CD14-positive monocyte (primary cell): ENCODE measurements around the gene KLHDC9. TPM values are rescaled to one million over a fixed set of nuclear protein-coding genes. Genes with fewer than 3 reads are reported as not detected.

Source experiments
- DNase-seq, 3 donors: peaks; one replicate each; pipeline ENCODE4 v3.0.0-alpha.2; 2011 to 2022
- H2AFZ ChIP-seq: 2 replicates; pipeline ENCODE4 v1.6.0; 2012; ENCODE audit warnings: mild to moderate bottlenecking, low read depth, low read length, inconsistent platforms; ENCODE audit not compliant: insufficient read depth, poor library complexity, severe bottlenecking
- H3K27ac ChIP-seq, 2 donors: 1 replicate in 1 of 2; 2 replicates in 1 of 2; pipeline ENCODE4 v1.5.1; 2012 to 2013; ENCODE audit warnings: low read length in 2 of 2, control low read depth in 1 of 2, inconsistent platforms in 1 of 2, low read depth in 1 of 2, mild to moderate bottlenecking in 1 of 2
- H3K27me3 ChIP-seq, 2 donors: one replicate each; pipeline versions ENCODE4 v1.6.0 to v1.6.1; 2011 to 2013; ENCODE audit warnings: low read length in 2 of 2; ENCODE audit not compliant: control insufficient read depth in 2 of 2, insufficient read depth in 2 of 2
- H3K36me3 ChIP-seq, 2 donors: replicated peaks in 1 of 2; 1 replicate in 1 of 2; 2 replicates in 1 of 2; pipeline versions ENCODE4 v1.5.1 to v1.6.1; 2012 to 2013; ENCODE audit warnings: low read length in 2 of 2, control low read depth in 1 of 2, inconsistent platforms in 1 of 2, mild to moderate bottlenecking in 1 of 2; ENCODE audit not compliant: insufficient read depth in 2 of 2, control insufficient read depth in 1 of 2
- H3K4me1 ChIP-seq, 2 donors: 1 replicate in 1 of 2; 2 replicates in 1 of 2; pipeline versions ENCODE4 v1.5.1 to v1.6.1; 2012 to 2013; ENCODE audit warnings: low read length in 2 of 2, control low read depth in 1 of 2, inconsistent platforms in 1 of 2, mild to moderate bottlenecking in 1 of 2, moderate library complexity in 1 of 2; ENCODE audit not compliant: insufficient read depth in 2 of 2, control insufficient read depth in 1 of 2
- H3K4me2 ChIP-seq: replicated peaks from 2 replicates; pipeline ENCODE3; 2012; ENCODE audit warnings: low read length, moderate library complexity, mild to moderate bottlenecking; ENCODE audit not compliant: poor library complexity, severe bottlenecking; ENCODE audit errors: extremely low read depth
- H3K4me3 ChIP-seq, 3 experiments: fragments of 200-600 bp in 1 of 3; sonication (generic) in 1 of 3; replicated peaks in 1 of 3; 1 replicate in 2 of 3; 2 replicates in 1 of 3; pipeline ENCODE4 v1.5.1; 2011 to 2013; ENCODE audit warnings: low read length in 3 of 3, mild to moderate bottlenecking in 3 of 3, control low read depth in 2 of 3, low read depth in 2 of 3, inconsistent platforms in 1 of 3, moderate library complexity in 1 of 3
- H3K79me2 ChIP-seq: 2 replicates; pipeline ENCODE4 v1.6.0; 2012; ENCODE audit warnings: mild to moderate bottlenecking, control low read depth, inconsistent platforms, low read length, moderate library complexity; ENCODE audit not compliant: insufficient read depth
- H3K9ac ChIP-seq: 2 replicates; pipeline ENCODE4 v1.6.0; 2017; ENCODE audit warnings: low read length, mild to moderate bottlenecking; ENCODE audit not compliant: insufficient read depth, poor library complexity, severe bottlenecking
- H3K9me3 ChIP-seq, 2 donors: replicated peaks in 1 of 2; 1 replicate in 1 of 2; 2 replicates in 1 of 2; pipeline versions ENCODE4 v1.5.1 to v1.6.1; 2012 to 2013; ENCODE audit warnings: low read length in 2 of 2, control low read depth in 1 of 2; ENCODE audit not compliant: control insufficient read depth in 1 of 2, insufficient read depth in 1 of 2
- H4K20me1 ChIP-seq: 2 replicates; pipeline ENCODE4 v1.6.0; 2012; ENCODE audit warnings: mild to moderate bottlenecking, low read length, control low read depth, moderate library complexity; ENCODE audit not compliant: insufficient read depth
- H3K27ac Mint-ChIP-seq, 7 donors: one replicate each; pipeline ENCODE4 v1.8.0; 2020; ENCODE audit warnings: mild to moderate bottlenecking in 7 of 7, mixed read lengths in 7 of 7, moderate library complexity in 6 of 7, inconsistent platforms in 2 of 7
- H3K27me3 Mint-ChIP-seq, 3 donors: one replicate each; pipeline ENCODE4 v1.8.0; 2021 to 2022; ENCODE audit warnings: low read depth in 3 of 3, mild to moderate bottlenecking in 3 of 3, mixed read lengths in 3 of 3, moderate library complexity in 3 of 3, inconsistent platforms in 1 of 3
- H3K36me3 Mint-ChIP-seq, 2 donors: one replicate each; pipeline ENCODE4 v1.8.0; 2020; ENCODE audit warnings: mixed read lengths in 2 of 2, inconsistent platforms in 1 of 2, mild to moderate bottlenecking in 1 of 2
- H3K4me1 Mint-ChIP-seq: one replicate; pipeline ENCODE4 v1.8.0; 2020; ENCODE audit warnings: mild to moderate bottlenecking, mixed read lengths
- H3K4me3 Mint-ChIP-seq, 2 donors: one replicate each; pipeline ENCODE4 v1.8.0; 2020; ENCODE audit warnings: mild to moderate bottlenecking in 2 of 2, mixed read lengths in 2 of 2, moderate library complexity in 1 of 2
- H3K9me3 Mint-ChIP-seq, 7 donors: one replicate each; pipeline ENCODE4 v1.8.0; 2020 to 2022; ENCODE audit warnings: mixed read lengths in 7 of 7, mild to moderate bottlenecking in 6 of 7, moderate library complexity in 6 of 7, inconsistent platforms in 2 of 7
- CTCF ChIP-seq: fragments of 200-600 bp; IDR thresholded peaks from one replicate; pipeline ENCODE4 v1.8.0; 2022; ENCODE audit warnings: antibody characterized with exemption, mild to moderate bottlenecking
- WGBS: methylation state at CpG from one replicate; pipeline ENCODE4 v1.1.5; 2013; ENCODE audit warnings: missing lambda C conversion rate; ENCODE audit not compliant: insufficient coverage; 5-methylcytosine and 5-hydroxymethylcytosine counted together
- intact Hi-C, 2 donors: fragments of 100-400 bp; cut with micrococcal nuclease; formaldehyde crosslinking; loops; one replicate each; pipeline versions ENCODE4 v1.15.0 to v1.15.1; 2023
- polyA plus RNA-seq, 3 donors: library from polyadenylated mRNA; depleted of rRNA in 1 of 3; unstranded in 2 of 3; stranded (reverse) in 1 of 3; fragments of 300-500 nt in 2 of 3; fragments of >200 nt in 1 of 3; fragmentation: Illumina TruSeq in 2 of 3; gene quantifications; 1 replicate in 2 of 3; 2 replicates in 1 of 3; pipeline ENCODE4 v1.2.3, GENCODE V29; 2012 to 2021

The KLHDC9 gene
- polyA plus RNA-seq, 3 donors: 0.08 TPM; not detected in 2

GRCh38 chr1:161128591-161129420 is 30.6 kb downstream of the KLHDC9 start:
- Mint-ChIP-seq H3K9me3 (no peaks in the 10 kb centered on the region), H3K4me3 (no peak overlapping the region), H3K27me3 (peaks cover 0 to 2% (median 1%) of the 10 kb centered on the region in 3 donors), H3K27ac (peak overlapping the region in 2 of 7 donors; percentile 32 to 76), H3K36me3 (peaks cover 52 to 60% of the 10 kb centered on the region in 2 donors), H3K4me1 (peaks cover 56% of the 10 kb centered on the region)
- Histone ChIP-seq H3K9me3 (no peaks in the 10 kb centered on the region), H3K27ac (peak overlapping the region in 1 of 2 donors; percentile 75), H4K20me1 (peaks cover 44% of the 10 kb centered on the region), H3K4me2 (no peak overlapping the region), H3K27me3 (no peaks in the 10 kb centered on the region), H3K4me3 (peak overlapping the region in 1 of 3 experiments; percentile 52), H3K9ac (no peak overlapping the region), H3K36me3 (peaks cover 28 to 67% of the 10 kb centered on the region in 2 donors), H3K4me1 (peaks cover 47 to 63% of the 10 kb centered on the region in 2 donors), H2AFZ (no peak overlapping the region), H3K79me2 (peaks cover 94% of the 10 kb centered on the region)
- no peak for TF ChIP-seq CTCF
- WGBS: 96% methylated on average over 4 of the region's 4 CpGs
- intact Hi-C loops: no loop called here
- DNase-seq: no peak

GRCh38 chr1:161130266-161130665 is 32.1 kb downstream of the KLHDC9 start:
- intact Hi-C loops: loop anchor here in 1 of 2 donors (5.0 kb wide), 1 partner anchor 58 kb away; no protein-coding TSS in a partner anchor
- Histone ChIP-seq H3K4me3 (no peak overlapping the region), H3K4me2 (no peak overlapping the region), H3K27me3 (no peaks in the 10 kb centered on the region), H4K20me1 (peaks cover 32% of the 10 kb centered on the region), H3K36me3 (peaks cover 18 to 53% of the 10 kb centered on the region in 2 donors), H3K9ac (no peak overlapping the region), H3K9me3 (no peaks in the 10 kb centered on the region), H3K27ac (no peak overlapping the region), H2AFZ (no peak overlapping the region), H3K79me2 (peaks cover 96% of the 10 kb centered on the region), H3K4me1 (peaks cover 48 to 67% of the 10 kb centered on the region in 2 donors)
- no peak for DNase-seq
- Mint-ChIP-seq H3K4me3 (no peak overlapping the region), H3K9me3 (no peaks in the 10 kb centered on the region), H3K36me3 (peaks cover 38 to 45% of the 10 kb centered on the region in 2 donors), H3K27me3 (peaks cover 0 to 2% (median 1%) of the 10 kb centered on the region in 3 donors), H3K27ac (peak overlapping the region in 3 of 7 donors; percentile 10 to 15 (median 11)), H3K4me1 (peaks cover 61% of the 10 kb centered on the region)
- no peak for TF ChIP-seq CTCF
- no CpG with 5 or more reads among the region's 1 CpG for WGBS
